Iris pigment epithelial cell (primary cell): ENCODE measurements around the gene IQGAP1.
"Not testable (repeated sequence)": the region's sequence is repeated elsewhere in the genome, so short reads cannot be mapped to it uniquely, and the experiment has no call there.

ENCODE experiments used
- DNase-seq: peaks from one replicate; pipeline ENCODE4 v3.0.0-alpha.2; 2011; ENCODE audit warnings: low read depth

Gene IQGAP1, protein sequence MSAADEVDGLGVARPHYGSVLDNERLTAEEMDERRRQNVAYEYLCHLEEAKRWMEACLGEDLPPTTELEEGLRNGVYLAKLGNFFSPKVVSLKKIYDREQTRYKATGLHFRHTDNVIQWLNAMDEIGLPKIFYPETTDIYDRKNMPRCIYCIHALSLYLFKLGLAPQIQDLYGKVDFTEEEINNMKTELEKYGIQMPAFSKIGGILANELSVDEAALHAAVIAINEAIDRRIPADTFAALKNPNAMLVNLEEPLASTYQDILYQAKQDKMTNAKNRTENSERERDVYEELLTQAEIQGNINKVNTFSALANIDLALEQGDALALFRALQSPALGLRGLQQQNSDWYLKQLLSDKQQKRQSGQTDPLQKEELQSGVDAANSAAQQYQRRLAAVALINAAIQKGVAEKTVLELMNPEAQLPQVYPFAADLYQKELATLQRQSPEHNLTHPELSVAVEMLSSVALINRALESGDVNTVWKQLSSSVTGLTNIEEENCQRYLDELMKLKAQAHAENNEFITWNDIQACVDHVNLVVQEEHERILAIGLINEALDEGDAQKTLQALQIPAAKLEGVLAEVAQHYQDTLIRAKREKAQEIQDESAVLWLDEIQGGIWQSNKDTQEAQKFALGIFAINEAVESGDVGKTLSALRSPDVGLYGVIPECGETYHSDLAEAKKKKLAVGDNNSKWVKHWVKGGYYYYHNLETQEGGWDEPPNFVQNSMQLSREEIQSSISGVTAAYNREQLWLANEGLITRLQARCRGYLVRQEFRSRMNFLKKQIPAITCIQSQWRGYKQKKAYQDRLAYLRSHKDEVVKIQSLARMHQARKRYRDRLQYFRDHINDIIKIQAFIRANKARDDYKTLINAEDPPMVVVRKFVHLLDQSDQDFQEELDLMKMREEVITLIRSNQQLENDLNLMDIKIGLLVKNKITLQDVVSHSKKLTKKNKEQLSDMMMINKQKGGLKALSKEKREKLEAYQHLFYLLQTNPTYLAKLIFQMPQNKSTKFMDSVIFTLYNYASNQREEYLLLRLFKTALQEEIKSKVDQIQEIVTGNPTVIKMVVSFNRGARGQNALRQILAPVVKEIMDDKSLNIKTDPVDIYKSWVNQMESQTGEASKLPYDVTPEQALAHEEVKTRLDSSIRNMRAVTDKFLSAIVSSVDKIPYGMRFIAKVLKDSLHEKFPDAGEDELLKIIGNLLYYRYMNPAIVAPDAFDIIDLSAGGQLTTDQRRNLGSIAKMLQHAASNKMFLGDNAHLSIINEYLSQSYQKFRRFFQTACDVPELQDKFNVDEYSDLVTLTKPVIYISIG (N-terminal part only)

GRCh38 chr15:90387534-90388461 is at the start of gene IQGAP1:
Gene IQGAP1 (plus strand): TSS chr15:90388242. CDS start chr15:90388342, 100 bp downstream.
- peak; percentile 96 for DNase-seq

- no peak for DNase-seq
Observed at GRCh38 chr15:90338532-90338931, 49.5 kb upstream of the IQGAP1 start.

- DNase-seq = no peak
Observed at GRCh38 chr15:90340345-90340744, 47.7 kb upstream of the IQGAP1 start.

GRCh38 chr15:90343302-90343790 is 44.7 kb upstream of the IQGAP1 start:
- no peak for DNase-seq

- no peak for DNase-seq
Observed at GRCh38 chr15:90344662-90345061, 43.4 kb upstream of the IQGAP1 start.

GRCh38 chr15:90345857-90346256 is 42.2 kb upstream of the IQGAP1 start:
- DNase-seq = no peak

GRCh38 chr15:90347431-90348065 is 40.5 kb upstream of the IQGAP1 start:
- not testable (repeated sequence) for DNase-seq

GRCh38 chr15:90348456-90348855 is 39.6 kb upstream of the IQGAP1 start:
- DNase-seq = no peak

DNA sequence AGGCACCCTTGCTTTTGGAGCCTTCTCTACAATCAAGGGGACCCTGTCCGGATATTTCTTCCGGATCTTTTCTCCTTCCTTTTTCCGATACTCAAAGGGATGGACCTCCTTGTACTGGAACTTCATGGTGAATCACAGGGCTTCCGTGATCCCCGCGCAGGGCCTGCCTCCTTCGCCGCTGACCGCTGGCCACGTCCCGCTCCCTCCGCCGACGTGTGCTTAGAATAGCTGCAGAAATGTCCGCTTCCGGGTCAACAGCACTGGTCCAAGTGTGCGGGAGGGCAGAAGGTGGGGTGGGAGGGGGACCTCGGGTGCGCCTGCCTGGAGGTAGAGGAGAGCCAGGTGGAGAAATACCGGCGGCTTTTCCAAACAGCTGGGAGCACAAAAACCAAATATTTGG is 39.0 kb upstream of the IQGAP1 start:
- DNase-seq = no peak

DNA sequence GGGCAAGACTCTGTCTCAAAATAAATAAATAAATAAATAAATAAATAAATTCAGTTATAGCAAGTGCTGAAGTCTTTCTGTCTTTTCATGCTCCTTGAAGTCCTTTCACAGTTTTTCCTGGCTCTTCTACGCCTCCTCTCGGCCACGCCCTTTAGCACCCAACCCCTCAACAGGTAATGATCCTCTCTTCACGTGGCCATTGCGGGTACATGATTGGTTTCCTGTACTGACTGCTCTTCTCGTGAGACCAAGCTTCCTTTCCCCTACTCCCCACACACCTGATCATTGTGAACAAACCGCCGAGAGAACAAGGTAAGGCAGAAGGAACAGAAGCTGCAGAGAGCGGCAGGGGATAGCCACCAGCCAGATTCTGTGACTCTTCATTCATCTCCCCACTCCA is 38.2 kb upstream of the IQGAP1 start:
- DNase-seq = no peak

GRCh38 chr15:90351479-90352106 is 36.4 kb upstream of the IQGAP1 start:
- DNase-seq = no peak

GRCh38 chr15:90352107-90352893 is 35.7 kb upstream of the IQGAP1 start, which contains the start of gene ZNF774:
Gene ZNF774 (plus strand): TSS chr15:90352284. CDS start chr15:90354661, 2,377 bp downstream.
- peak; percentile 91 for DNase-seq

DNA sequence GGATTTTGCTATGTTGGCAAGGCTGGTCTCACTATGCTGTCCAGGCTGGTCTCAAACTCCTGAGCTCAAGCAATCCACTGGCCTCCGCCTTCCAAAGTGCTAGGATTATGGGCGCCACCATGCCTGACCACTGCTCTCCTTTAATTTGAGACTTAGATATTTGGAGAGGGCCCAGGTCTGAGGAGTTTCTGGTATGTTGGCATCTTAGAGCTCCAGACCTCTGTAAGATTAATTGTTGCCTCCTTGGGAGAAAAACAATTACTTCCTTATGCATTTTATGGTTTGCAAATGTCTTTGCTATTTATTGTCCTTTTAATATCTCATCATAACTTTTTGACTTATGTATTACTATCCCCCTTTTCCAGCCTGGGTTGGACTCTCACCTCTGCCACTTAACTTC is 33.1 kb upstream of the IQGAP1 start:
- DNase-seq = no peak

- DNase-seq = peak; percentile 63
Observed at GRCh38 chr15:90358124-90359033, 29.7 kb upstream of the IQGAP1 start.

GRCh38 chr15:90360746-90361145 is 27.3 kb upstream of the IQGAP1 start:
- no peak for DNase-seq

- peak; percentile 90 for DNase-seq
Observed at GRCh38 chr15:90362936-90363212, 25.2 kb upstream of the IQGAP1 start.

DNA sequence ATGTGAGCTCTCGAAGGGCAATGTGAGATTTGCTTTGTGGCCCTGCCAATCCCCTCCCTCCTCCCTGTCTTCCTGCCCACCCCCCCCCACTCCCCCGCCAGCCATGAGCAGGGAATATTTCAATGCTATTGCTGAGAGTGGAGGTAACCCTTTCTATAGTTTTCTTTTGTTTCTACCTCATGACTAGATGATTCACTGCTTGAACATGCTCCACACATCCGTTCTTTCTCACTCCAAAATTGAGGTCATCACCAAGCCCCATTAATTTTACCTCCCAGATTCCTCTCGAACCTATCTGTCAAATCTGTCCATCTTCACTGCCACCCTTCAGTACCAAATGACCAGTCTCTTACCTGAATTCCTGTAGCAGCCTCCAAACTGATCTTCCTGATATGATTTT is 23.8 kb upstream of the IQGAP1 start:
- DNase-seq = peak; percentile 58

DNA sequence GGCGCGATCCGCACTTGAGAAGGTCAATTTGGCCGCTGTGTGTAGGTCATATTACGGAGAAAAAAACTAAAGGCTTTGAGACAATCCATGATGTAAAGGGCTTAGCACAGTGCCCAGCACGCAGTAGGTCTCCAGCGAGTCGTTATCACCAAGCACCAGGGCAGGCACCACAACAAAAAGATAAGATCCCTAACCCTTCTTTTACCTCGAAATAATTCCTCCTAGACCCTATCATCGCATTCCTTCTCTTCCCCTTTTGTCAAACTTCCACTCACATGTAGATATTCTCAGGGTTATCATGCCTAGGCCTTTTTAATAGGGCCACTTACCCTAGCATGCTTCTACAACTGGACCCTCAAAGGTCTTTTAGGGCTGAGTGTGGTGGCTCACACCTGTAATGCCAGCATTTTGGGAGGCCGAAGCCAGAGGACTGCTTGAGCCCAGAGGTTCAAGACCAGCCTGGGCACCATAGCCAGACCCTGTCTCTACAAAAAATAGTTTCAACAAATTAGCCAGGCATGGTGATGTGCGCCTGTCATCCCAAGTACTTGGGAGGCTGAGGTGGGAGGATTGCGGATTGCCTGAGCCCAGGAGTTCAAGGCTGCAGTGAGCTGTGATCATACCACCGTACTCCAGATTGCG is 22.5 kb upstream of the IQGAP1 start:
- DNase-seq = no peak
